GM18502 (cell line): Measurements from ENCODE around the gene PIK3CB.
"Not testable (repeated sequence)": the region's sequence is repeated elsewhere in the genome, so short reads cannot be mapped to it uniquely, and the experiment has no call there.

Source experiments
- ATAC-seq: cut with Tn5 transposase; IDR thresholded peaks from one replicate; pipeline ENCODE4 v1.9.1; 2021; ENCODE audit warnings: mild to moderate bottlenecking; ENCODE audit not compliant: unreplicated experiment, poor library complexity

Gene PIK3CB

GRCh38 chr3:138688871-138689299 is 145.8 kb downstream of the PIK3CB start:
- ATAC-seq, result no peak

- peak; percentile 32 for ATAC-seq
Observed at GRCh38 chr3:138687236-138687635, 147.5 kb downstream of the PIK3CB start.

GRCh38 chr3:138686771-138687221 is 147.9 kb downstream of the PIK3CB start:
- ATAC-seq, result peak; percentile 98

GRCh38 chr3:138684396-138684795 is 150.3 kb downstream of the PIK3CB start:
- ATAC-seq, result no peak

- no peak for ATAC-seq
Observed at GRCh38 chr3:138682648-138683047, 152.1 kb downstream of the PIK3CB start.

- ATAC-seq, result no peak
Observed at GRCh38 chr3:138681463-138682220, 153.1 kb downstream of the PIK3CB start.

- not testable (repeated sequence) for ATAC-seq
Observed at GRCh38 chr3:138680974-138681373, 153.8 kb downstream of the PIK3CB start.

- ATAC-seq, result no peak
Observed at GRCh38 chr3:138678874-138679392, 155.8 kb downstream of the PIK3CB start.

- ATAC-seq, result no peak
Observed at GRCh38 chr3:138678086-138678485, 156.6 kb downstream of the PIK3CB start.

GRCh38 chr3:138675393-138675792 is 159.3 kb downstream of the PIK3CB start:
- no peak for ATAC-seq

- no peak for ATAC-seq
Observed at GRCh38 chr3:138673641-138674530, 160.8 kb downstream of the PIK3CB start.

- ATAC-seq, result no peak
Observed at GRCh38 chr3:138670407-138670806, 164.3 kb downstream of the PIK3CB start.

- ATAC-seq, result no peak
Observed at GRCh38 chr3:138668107-138668506, 166.6 kb downstream of the PIK3CB start.

- no peak for ATAC-seq
Observed at GRCh38 chr3:138657508-138657907, 177.2 kb downstream of the PIK3CB start.

- ATAC-seq, result no peak
Observed at GRCh38 chr3:138653567-138653966, 181.2 kb downstream of the PIK3CB start.

GRCh38 chr3:138649134-138649533 is 185.6 kb downstream of the PIK3CB start:
- ATAC-seq, result no peak

- no peak for ATAC-seq
Observed at GRCh38 chr3:138646513-138646912, 188.2 kb downstream of the PIK3CB start.

- no peak for ATAC-seq
Observed at GRCh38 chr3:138646008-138646407, 188.7 kb downstream of the PIK3CB start.

- no peak for ATAC-seq
Observed at GRCh38 chr3:138642927-138643253, 191.8 kb downstream of the PIK3CB start.

GRCh38 chr3:138642226-138642926 is 192.4 kb downstream of the PIK3CB start:
- ATAC-seq, result no peak

- ATAC-seq, result no peak
Observed at GRCh38 chr3:138640537-138640936, 194.2 kb downstream of the PIK3CB start.
